22Rv1 (cell line): Measurements from ENCODE around the gene TSPAN5.

ENCODE experiments used
- H3K27ac ChIP-seq: fragments of 450-650 bp; 2 replicates; pipeline ENCODE4 v1.5.1; 2017
- ZFX ChIP-seq: fragments of 450-650 bp; IDR thresholded peaks from 2 replicates; pipeline ENCODE4 v1.6.1; 2017; ENCODE audit warnings: antibody characterized with exemption, borderline replicate concordance
- TF ChIP-seq, protein P1 (sequence below): fragments of 450-650 bp; IDR thresholded peaks from 2 replicates; pipeline ENCODE4 v1.5.1; 2017; ENCODE audit warnings: mild to moderate bottlenecking

The TSPAN5 gene

DNA sequence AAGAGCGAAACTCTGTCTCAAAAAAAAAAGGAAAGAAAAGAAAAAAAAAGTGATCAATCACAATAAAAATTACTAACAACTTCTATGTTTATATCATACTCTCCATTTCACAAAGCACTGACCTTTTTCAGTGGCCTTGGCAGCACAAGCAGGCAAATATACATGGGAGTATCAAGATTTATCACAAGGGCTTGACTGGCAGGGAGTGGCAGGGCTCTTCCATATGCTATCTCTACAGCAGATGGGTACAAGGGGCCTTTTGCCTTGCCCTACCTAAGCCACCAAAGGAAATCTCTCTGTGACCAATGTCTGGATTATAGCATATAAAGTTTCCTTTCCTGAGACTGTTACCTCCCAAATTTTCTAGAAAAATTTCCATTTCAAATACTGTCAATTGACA, 24.4 kb downstream of the TSPAN5 start:
- H3K27ac ChIP-seq = no peak overlapping the region
- TF ChIP-seq, protein P1, sequence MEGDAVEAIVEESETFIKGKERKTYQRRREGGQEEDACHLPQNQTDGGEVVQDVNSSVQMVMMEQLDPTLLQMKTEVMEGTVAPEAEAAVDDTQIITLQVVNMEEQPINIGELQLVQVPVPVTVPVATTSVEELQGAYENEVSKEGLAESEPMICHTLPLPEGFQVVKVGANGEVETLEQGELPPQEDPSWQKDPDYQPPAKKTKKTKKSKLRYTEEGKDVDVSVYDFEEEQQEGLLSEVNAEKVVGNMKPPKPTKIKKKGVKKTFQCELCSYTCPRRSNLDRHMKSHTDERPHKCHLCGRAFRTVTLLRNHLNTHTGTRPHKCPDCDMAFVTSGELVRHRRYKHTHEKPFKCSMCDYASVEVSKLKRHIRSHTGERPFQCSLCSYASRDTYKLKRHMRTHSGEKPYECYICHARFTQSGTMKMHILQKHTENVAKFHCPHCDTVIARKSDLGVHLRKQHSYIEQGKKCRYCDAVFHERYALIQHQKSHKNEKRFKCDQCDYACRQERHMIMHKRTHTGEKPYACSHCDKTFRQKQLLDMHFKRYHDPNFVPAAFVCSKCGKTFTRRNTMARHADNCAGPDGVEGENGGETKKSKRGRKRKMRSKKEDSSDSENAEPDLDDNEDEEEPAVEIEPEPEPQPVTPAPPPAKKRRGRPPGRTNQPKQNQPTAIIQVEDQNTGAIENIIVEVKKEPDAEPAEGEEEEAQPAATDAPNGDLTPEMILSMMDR = no peak
- TF ChIP-seq ZFX = no peak

DNA sequence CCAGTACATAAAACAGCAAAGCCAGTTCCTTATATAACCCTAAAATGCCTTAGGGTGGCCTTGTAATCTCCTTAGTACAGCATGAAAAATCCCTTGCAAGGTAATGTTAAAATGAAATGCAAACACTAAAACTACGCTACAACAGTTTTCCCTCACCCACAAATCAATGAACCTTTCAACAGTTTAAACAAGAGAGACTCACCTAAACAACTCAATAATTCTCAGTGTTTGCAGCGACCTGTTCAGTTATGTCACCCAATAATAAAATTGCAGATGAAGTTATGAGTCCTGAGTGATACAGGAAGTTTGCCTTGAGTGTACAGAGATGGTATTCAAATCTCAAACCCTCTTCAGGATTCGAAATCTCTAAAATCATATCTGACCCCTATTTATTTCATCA, 25.3 kb downstream of the TSPAN5 start:
- no peak overlapping the region for H3K27ac ChIP-seq
- TF ChIP-seq, protein P1 = no peak
- no peak for TF ChIP-seq ZFX

DNA sequence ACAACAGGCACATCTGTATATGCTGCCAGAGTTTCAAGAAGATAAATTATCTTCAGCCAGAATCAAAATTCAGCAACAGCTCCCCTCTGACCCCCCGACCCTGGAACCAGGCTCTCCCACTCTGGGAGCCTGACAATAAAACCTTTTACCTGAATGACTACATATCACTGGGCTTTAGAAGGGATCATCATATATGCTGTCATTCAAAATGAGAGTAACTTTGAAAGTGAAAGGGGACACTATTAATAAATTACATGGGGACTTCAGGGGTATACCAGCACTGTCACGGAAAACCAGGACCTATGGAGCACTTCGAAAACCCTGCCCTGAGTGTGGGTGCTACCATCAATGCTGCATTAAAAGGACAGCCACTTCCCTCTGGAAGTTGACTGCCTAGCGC, 26.2 kb downstream of the TSPAN5 start:
- H3K27ac ChIP-seq = no peak overlapping the region
- TF ChIP-seq, protein P1 = no peak
- no peak for TF ChIP-seq ZFX

DNA sequence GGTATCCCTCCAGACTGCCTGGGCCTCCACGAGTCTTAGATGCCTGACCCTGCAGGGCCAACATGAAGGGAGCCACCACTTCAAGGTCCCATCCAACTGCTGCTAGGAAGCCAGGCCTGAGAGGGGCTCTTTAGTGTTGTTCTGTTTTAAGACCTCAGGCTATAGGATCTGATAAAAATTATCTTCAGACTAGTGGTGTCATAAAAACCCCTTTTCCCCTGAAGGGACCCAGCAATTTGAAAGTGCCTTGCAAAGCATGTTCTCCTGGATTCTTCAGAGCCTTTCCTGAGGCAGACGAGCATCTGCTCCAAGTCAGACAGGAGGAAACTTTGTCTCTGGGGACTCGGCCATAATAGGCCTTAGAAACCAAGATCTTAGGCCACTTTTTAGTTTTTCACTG, 26.9 kb downstream of the TSPAN5 start:
- TF ChIP-seq, protein P1 = no peak
- no peak for TF ChIP-seq ZFX
- H3K27ac ChIP-seq = no peak overlapping the region

- no peak overlapping the region for H3K27ac ChIP-seq
- no peak for TF ChIP-seq ZFX
- TF ChIP-seq, protein P1 = no peak
Observed at GRCh38 chr4:98630737-98631454, 27.5 kb downstream of the TSPAN5 start.

- no peak overlapping the region for H3K27ac ChIP-seq
Observed at GRCh38 chr4:98627531-98628257, 30.7 kb downstream of the TSPAN5 start.

More at GRCh38 chr4:98627531-98628257, 30.7 kb downstream of the TSPAN5 start:
- no peak for TF ChIP-seq ZFX
- TF ChIP-seq, protein P1 = no peak
